Epidermal melanocyte (primary cell): ENCODE results near the gene PRDM16.
A peak's percentile ranks its signal among the peaks of the same experiment; 100 is the strongest.

ENCODE experiments used
- DNase-seq: peaks from one replicate; pipeline ENCODE4 v3.0.0; 2011; ENCODE audit warnings: low spot score; ENCODE audit not compliant: insufficient read length

The PRDM16 gene

GRCh38 chr1:3441880-3442279 lies 372.9 kb downstream of the PRDM16 start:
- no peak for DNase-seq

GRCh38 chr1:3442331-3442730 lies 373.3 kb downstream of the PRDM16 start:
- DNase-seq = no peak

- no peak for DNase-seq
These were observed 373.9 kb downstream of the PRDM16 start for GRCh38 chr1:3442901-3443300.

- no peak for DNase-seq
These were observed 374.8 kb downstream of the PRDM16 start for GRCh38 chr1:3443807-3444206.

GRCh38 chr1:3444298-3444697 lies 375.3 kb downstream of the PRDM16 start:
- no peak for DNase-seq

DNA sequence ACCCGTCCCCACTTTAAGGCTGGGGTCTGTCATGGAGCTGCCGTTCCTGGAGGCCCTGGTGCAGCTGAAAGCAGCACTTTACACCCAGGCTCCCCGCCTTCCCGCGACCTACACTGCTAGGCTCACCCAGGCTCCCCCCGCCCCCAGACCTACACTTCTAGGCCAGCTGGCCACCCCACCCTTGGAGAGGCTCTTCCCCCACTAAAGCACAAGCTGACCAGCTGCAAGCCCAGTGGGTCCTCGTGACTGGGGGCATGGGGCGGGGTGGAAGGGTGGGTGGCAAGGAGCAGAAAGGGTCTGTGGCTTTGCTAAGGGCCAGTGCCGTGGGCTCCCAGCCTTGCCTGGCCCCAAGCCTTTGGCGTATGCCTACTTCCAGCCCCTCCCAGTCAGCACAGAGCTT lies 375.7 kb downstream of the PRDM16 start:
- no peak for DNase-seq

DNA sequence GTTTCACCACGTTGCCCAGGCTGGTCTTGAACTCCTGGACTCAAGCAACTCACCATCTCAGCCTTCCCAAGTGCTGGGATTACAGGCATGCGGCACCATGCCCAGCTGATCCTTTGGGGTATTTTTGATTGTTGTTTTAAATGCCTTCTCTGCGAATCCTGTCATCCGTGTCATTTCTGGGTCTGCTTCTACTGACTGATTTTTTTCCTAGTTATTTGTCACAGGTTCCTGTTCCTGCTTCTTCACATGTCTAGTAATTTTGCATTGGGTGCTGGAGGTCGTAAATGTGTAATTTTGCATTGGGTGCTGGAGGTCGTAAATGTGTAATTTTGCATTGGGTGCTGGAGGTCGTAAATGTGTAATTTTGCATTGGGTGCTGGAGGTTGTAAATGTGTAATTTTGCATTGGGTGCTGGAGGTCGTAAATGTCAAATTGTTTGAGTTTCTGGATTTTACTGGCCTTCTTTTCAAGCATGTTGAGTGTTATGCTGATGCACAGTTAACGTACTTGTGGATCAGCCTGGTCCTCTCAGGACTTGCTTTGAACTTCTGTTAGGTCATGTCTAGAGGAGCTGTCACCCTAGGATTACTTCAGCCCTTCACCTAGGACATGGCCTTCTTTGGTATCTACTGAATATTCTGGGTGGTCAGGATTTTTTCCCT lies 381.3 kb downstream of the PRDM16 start:
- DNase-seq = no peak

DNA sequence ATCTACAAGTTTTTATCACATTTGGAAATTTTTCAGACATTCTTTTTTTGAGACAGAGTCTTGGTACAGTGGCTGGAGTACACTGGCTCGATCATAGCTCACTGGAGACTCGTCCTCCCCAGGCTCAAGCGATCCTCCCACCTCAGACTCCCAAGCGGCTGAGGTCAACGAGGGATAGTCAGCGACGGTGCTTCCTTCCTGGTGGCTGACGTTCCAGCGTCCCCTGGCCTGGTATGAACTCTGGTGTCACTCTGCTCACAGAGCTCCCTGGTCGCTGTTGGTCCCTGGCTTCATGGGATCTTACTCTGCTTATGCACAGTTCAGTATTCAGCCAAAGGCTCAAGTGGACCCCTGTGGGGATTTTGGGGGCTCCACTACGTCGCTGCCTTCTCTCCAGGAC lies 382.0 kb downstream of the PRDM16 start:
- no peak for DNase-seq

DNA sequence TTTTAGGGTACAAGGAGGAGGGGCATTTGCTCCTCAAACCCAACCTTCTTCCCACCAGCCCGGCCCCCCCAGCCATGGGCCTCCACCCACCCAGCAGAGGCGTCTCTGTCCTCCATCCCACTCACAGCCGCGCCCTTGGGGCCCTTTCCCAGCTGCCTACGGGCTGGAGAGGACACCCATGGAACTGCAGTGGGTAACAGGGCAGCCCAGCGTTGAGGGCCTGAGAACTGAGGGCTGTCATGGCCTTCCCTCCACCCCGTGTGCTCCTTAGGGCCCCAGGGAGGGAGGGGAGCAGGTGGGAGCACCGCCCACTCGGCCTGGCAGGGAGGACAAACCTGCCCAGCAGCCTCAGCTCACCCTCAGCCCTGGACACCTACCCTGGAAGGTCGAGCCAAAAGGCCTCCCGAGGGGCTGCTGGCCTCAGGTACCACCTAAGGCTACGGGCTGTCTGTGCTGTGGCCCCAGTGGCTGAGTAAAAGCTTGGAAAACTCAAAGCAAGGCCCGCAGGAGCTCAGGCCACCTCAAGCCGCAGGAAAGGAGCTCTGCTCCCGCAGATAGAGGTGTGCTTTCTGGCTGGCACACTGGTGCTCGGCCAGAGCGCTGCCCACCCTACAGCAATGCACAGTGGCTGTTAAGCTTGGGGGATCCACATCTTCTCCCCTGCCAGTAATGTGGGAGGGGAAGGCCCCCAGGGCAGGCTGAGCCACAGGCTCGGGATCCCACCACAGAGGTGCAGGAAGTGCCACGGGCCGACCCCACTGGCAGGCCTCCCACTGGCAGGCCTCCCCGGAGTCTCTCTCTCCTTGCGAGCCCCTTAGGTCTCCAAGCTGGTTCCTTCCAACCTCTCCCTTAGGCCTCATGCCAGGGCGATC lies 383.2 kb downstream of the PRDM16 start:
- DNase-seq = no peak

GRCh38 chr1:3452866-3453175 lies 383.8 kb downstream of the PRDM16 start:
- no peak for DNase-seq

GRCh38 chr1:3453203-3453761 lies 384.3 kb downstream of the PRDM16 start:
- peak; percentile 89 for DNase-seq

DNA sequence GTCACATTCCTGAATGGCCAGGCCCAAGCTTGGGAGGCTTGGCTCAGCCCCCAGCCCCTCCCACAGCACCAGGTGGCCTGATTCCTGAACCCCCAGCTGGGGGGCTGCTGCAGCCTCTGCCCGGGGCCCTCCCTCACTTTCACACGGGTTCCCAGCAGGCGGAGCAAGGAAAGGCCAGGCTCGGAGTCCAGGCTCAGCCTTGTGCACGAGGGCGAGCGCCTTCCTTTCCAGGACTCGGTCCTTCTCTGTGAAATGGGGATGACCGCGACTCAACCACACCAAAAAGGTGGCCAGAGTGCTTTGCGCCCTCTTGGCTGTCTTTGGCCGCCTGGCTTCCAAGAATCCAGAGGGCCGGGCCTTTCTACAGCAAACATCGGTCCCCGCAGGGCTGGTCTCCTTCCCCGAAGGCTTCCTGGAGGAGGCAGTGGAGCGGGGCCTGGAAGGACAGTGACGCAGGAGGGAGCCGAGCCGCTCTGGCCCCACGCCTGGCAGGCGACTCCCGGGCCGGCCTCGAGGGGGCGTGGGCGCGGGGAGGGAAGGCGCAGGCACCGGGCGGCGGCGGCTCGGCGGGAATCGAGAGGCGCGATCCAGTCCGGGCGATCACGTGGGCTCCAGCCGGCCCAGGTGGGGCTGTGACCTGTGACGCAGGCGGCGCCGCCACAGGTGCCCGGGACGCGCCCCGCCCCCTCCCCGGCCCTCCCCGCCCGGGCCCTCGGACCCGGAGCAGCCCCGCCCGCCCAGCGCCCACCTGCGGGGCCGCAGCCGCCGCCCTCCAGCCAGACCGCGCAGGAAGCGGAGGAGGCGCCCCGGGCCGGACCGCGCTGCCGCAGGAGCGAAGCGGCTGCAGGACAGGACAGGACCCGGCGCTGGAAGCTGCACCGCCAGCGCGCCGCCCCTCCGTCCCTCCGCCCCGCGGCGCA lies 385.1 kb downstream of the PRDM16 start, which contains the start of gene ARHGEF16:
ARHGEF16 (plus strand) TSS at position 775 of the 920 bp plus-strand sequence. CDS start 8,420 bp downstream, outside the sequence.
- DNase-seq = no peak

DNA sequence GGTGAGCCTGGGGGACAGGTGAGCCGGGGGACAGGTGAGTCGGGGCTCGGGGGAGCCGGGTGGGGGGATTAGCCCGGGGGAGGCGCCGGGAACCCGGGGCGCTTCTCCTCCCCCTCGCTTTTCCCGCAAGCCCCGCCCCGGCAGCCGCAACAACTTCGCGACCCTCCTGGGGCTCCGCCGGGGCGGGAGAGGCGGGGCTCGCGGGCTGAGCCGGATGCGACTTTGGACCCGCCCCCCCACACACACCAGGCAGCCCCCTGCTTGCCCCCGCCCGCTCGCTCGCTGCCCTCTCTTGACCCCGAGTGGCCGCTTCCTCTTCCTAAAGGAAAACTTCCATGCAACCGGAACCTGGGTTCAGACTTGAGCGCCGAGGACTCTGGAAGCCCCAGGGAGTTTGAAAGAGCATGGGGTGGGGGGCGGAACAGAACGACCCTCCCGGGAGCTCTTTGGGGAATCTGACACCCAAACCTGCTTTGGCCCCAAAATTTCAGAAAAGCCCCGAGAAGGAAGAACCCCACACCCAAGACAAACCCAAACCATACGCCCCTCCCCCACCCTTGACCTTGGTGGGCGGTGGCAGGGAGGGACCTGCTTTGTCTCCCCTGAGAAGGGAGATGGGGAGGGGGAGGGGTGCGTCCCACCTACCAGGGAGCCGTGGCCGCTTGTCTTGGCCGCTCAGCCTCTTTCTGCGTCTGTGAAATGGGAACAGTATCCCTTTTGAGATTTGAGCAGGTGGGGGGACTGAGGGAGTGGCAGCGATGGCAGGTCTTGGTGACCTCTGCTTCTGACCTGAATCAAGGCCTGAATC lies 386.0 kb downstream of the PRDM16 start:
- no peak for DNase-seq

DNA sequence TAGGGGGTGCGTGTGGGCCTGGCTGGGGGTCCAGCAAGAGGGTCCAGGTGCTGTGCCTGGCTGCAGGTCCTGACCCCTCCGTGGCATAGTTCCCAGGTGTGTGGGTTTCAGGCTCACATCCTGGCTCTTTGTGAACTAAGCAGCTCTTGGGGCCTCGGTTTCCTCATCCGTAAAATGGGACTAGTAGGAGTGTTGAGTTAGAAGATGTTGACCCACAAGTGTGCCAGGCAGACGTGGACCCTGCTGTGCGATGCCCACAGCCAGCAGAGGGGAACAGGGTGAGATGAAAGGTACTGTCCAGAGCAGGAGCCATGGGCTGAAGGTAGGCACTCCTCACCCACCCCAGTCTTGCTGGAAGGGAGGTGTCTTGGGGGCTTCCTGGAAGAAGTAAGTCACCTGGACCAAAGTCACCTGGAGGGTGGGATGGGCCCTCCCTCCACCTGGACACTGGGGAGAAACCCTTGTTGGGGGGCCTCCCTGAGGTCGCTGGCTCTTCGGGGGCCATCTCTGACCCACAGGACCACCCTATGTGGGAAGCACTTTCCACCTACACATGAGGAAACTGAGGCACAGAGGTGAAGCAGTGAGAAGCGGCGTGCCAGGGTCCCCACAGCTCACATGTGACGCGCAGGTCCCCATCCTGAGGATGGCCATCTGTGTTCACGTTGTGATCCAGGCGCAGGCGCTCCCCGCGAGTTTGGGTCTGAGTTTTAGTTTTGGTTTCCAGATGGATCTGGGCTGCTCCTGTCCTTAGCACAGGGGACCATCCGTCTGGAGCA lies 386.9 kb downstream of the PRDM16 start:
- DNase-seq = no peak

DNA sequence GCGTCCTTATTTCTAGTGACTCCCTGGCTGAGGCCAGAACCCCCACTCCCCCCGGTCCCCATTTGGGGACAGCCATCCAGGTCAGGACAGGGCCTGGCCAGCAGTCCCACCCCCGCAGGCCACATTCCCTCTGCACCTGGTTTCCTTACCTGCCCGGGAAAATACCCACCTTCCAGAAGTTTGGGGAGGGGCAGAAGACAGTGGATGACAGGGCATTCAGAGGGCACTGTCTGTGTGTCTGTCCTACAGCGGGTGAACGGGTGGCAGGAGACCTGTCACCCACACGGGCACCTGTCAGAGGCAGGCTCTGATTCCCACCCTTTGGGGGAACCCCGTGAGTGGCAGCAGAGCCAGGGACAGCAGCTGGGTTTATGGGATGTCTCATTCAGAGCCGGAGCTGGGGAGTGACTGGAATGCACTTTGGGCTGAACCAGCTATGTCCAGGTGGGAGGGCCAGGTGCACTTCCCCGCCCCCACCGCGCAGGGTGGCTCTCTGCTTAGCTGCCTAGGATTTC lies 387.5 kb downstream of the PRDM16 start:
- no peak for DNase-seq

GRCh38 chr1:3456964-3457909 lies 388.2 kb downstream of the PRDM16 start:
- DNase-seq = no peak

DNA sequence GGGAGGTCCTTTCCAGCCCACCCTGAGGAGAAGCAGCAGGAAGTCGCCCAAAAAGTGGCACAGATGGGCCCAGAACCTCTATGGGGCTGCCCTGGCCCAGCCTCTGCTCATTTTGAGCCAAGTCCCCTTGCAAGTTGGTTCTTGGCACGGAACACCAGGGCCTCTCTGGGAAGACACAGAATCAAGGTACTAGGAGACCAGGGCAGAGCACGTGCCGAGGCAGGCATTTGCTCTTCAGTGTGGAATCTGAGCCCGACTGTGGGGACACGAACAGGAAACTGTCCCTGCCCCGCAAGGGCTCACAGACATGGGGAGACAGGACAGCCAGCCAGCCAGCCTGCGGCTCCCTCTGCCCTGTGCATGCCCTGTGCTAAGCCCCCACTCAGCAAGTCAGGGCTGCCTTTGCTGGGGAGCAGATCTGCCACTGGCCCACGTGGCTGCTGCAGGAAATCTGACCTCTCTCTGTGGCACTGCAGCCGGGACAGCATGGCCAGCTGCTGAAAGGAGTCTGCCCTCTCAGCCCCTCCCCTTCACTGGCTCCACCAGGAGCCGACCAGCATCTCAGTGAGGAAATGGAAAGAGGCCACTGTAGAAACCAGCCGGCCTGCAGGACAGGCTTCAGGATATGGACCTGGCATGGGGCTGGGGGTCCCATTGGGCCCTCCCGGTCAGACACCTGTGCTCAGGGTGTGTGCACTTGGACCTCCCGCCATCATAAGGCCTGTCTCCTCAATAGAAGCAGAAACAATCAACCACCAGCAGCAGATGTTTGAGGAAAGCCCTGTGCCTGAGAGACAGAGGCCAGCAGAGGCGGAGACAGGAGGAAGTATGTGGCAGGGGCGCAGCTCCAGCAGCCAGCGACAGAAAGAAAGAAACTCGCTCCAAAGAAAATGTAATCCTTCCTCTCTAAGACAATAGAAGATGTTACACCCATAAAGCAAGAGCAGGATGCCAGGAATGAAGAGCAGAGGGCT lies 389.2 kb downstream of the PRDM16 start:
- DNase-seq = no peak
